PC-9 (cell line): ENCODE measurements around the gene EPB41L5.
A peak's percentile ranks its signal among the peaks of the same experiment; 100 is the strongest.

ENCODE experiments used
- CTCF ChIP-seq: fragments of 200-600 bp; sonication (generic); conservative IDR thresholded peaks from 2 replicates; pipeline ENCODE4 v1.6.1; 2017; ENCODE audit warnings: mixed run types, antibody characterized with exemption, mild to moderate bottlenecking, moderate library complexity
- EZH2 ChIP-seq: fragments of 200-600 bp; sonication (generic); IDR thresholded peaks from 2 replicates; pipeline ENCODE4 v1.8.0; 2017; ENCODE audit warnings: antibody characterized with exemption, low read depth

GRCh38 chr2:120110062-120110362 is 97.1 kb downstream of the EPB41L5 start:
- peak; percentile 12; the same call in 1 of the 2 replicates for TF ChIP-seq CTCF
- TF ChIP-seq EZH2, result no peak
